Lower leg skin (tissue), 4 donors: ENCODE measurements around the gene CCR6. TPM values are rescaled to one million over a fixed set of nuclear protein-coding genes. Genes with fewer than 3 reads are reported as not detected.

Experiments used
- DNase-seq, 2 donors: peaks; one replicate each; pipeline ENCODE4 v3.0.0-alpha.2; 2019; ENCODE audit warnings: low spot score in 2 of 2
- H3K4me3 ChIP-seq: fragments of 200-600 bp; sonication (generic); 2 replicates; pipeline ENCODE4 v1.5.1; 2017; ENCODE audit warnings: mild to moderate bottlenecking, low read depth; ENCODE audit not compliant: poor library complexity, severe bottlenecking
- POLR2A ChIP-seq, 2 donors: fragments of 450-650 bp; IDR thresholded peaks; one replicate each; pipeline ENCODE4 v1.6.1; 2016 to 2017; ENCODE audit warnings: antibody characterized with exemption in 2 of 2, mild to moderate bottlenecking in 1 of 2, moderate library complexity in 1 of 2
- WGBS, 2 donors: methylation state at CpG; one replicate each; pipeline ENCODE4 v1.1.5; 2018; 5-methylcytosine and 5-hydroxymethylcytosine counted together
- intact Hi-C: fragments of 100-400 bp; cut with DNase I; formaldehyde crosslinking; loops from one replicate; pipeline ENCODE4 v1.15.0; 2023; ENCODE audit warnings: low total_unique reads
- total RNA-seq, 4 donors: library from RNA; depleted of rRNA; stranded (reverse); fragments of >200 nt; gene quantifications; one replicate each; pipeline ENCODE4 v1.1.0, GENCODE V29; 2016
- TF ChIP-seq, protein P1 (sequence below), 3 donors: fragments of 450-650 bp; IDR thresholded peaks; one replicate each; pipeline ENCODE4 v1.5.1; 2016; ENCODE audit warnings: antibody characterized with exemption in 3 of 3, mild to moderate bottlenecking in 3 of 3, moderate library complexity in 2 of 3

The CCR6 gene
- total RNA-seq, 4 donors from 2014 or later: 0.42 to 1.5 (median 0.49) TPM; not detected in 1

- intact Hi-C loops: loop anchor here (10.0 kb wide), 1 partner anchor 358 kb away; no protein-coding TSS in a partner anchor
- H3K4me3 ChIP-seq: no peak overlapping the region
- TF ChIP-seq, protein P1, sequence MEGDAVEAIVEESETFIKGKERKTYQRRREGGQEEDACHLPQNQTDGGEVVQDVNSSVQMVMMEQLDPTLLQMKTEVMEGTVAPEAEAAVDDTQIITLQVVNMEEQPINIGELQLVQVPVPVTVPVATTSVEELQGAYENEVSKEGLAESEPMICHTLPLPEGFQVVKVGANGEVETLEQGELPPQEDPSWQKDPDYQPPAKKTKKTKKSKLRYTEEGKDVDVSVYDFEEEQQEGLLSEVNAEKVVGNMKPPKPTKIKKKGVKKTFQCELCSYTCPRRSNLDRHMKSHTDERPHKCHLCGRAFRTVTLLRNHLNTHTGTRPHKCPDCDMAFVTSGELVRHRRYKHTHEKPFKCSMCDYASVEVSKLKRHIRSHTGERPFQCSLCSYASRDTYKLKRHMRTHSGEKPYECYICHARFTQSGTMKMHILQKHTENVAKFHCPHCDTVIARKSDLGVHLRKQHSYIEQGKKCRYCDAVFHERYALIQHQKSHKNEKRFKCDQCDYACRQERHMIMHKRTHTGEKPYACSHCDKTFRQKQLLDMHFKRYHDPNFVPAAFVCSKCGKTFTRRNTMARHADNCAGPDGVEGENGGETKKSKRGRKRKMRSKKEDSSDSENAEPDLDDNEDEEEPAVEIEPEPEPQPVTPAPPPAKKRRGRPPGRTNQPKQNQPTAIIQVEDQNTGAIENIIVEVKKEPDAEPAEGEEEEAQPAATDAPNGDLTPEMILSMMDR (IDR thresholded peaks at IDR 0.05): no peak
- no peak for TF ChIP-seq POLR2A (IDR thresholded peaks at IDR 0.05)
- no peak for DNase-seq
- WGBS, 2 donors: 33 to 34% methylated on average over 4 of the region's 4 CpGs
These were observed 19.5 kb downstream of the CCR6 start for GRCh38 chr6:167142433-167142761.

GRCh38 chr6:167143041-167143440 lies 20.1 kb downstream of the CCR6 start:
- intact Hi-C loops: loop anchor here (10.0 kb wide), 1 partner anchor 358 kb away; no protein-coding TSS in a partner anchor
- H3K4me3 ChIP-seq: no peak overlapping the region
- no peak for DNase-seq
- no peak for TF ChIP-seq POLR2A (IDR thresholded peaks at IDR 0.05)
- TF ChIP-seq, protein P1 (IDR thresholded peaks at IDR 0.05): no peak
- 79 to 84% methylated on average over 9 of the region's 9 CpGs for WGBS, 2 donors

GRCh38 chr6:167145461-167145860 lies 22.6 kb downstream of the CCR6 start:
- TF ChIP-seq, protein P1 (IDR thresholded peaks at IDR 0.05): no peak
- no peak for TF ChIP-seq POLR2A (IDR thresholded peaks at IDR 0.05)
- WGBS, 2 donors: 83 to 85% methylated on average over 12 of the region's 12 CpGs
- intact Hi-C loops: loop anchor here (10.0 kb wide), 1 partner anchor 361 kb away; no protein-coding TSS in a partner anchor
- H3K4me3 ChIP-seq: no peak overlapping the region
- DNase-seq: no peak

GRCh38 chr6:167146135-167146534 lies 23.2 kb downstream of the CCR6 start:
- TF ChIP-seq POLR2A (IDR thresholded peaks at IDR 0.05): no peak
- TF ChIP-seq, protein P1 (IDR thresholded peaks at IDR 0.05): no peak
- H3K4me3 ChIP-seq: no peak overlapping the region
- DNase-seq: no peak
- intact Hi-C loops: loop anchor here (10.0 kb wide), 1 partner anchor 361 kb away; no protein-coding TSS in a partner anchor
- 57 to 68% methylated on average over 15 of the region's 15 CpGs for WGBS, 2 donors

DNA sequence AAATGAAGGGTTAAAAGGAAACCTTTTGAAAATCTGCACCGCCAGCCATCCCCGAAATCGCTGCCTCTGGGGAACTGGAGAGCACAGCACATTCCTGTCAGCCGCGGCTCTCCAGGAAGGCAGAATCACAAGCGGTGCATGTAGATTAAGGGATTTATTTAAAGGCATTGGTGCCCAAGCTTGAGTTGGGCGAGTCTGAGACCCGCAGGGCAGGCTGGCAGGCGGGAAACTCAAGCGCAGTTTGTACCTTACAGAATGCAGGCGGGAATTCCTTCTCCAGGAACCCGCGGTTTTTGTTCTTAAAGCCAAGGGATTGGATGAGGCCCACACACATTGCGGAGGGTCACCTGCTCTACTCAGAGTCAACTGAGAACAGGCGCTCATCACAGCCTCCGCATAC lies 24.1 kb downstream of the CCR6 start:
- H3K4me3 ChIP-seq: no peak overlapping the region
- DNase-seq: no peak
- TF ChIP-seq POLR2A (IDR thresholded peaks at IDR 0.05): no peak
- TF ChIP-seq, protein P1 (IDR thresholded peaks at IDR 0.05): no peak
- intact Hi-C loops: loop anchor here (10.0 kb wide), 1 partner anchor 362 kb away; no protein-coding TSS in a partner anchor
- 17 to 27% methylated on average over 16 of the region's 16 CpGs for WGBS, 2 donors

GRCh38 chr6:167148021-167148420 lies 25.1 kb downstream of the CCR6 start:
- TF ChIP-seq POLR2A (IDR thresholded peaks at IDR 0.05): no peak
- TF ChIP-seq, protein P1 (IDR thresholded peaks at IDR 0.05): no peak
- H3K4me3 ChIP-seq: no peak overlapping the region
- no peak for DNase-seq
- intact Hi-C loops: loop anchor here (10.0 kb wide), 1 partner anchor 363 kb away; no protein-coding TSS in a partner anchor
